B cell (primary cell): ENCODE results near the gene PRRC2A. TPM values are rescaled to one million over a fixed set of nuclear protein-coding genes. Genes with fewer than 3 reads are reported as not detected.

ENCODE experiments used
- ATAC-seq: fragments of 200-7000 bp; cut with Tn5 transposase; one replicate; pipeline ENCODE4 v1.10.0; 2021; ENCODE audit warnings: low read depth, mild to moderate bottlenecking, moderate number of reproducible peaks, moderate library complexity
- CTCF ChIA-PET: fragments of 350-600 bp; sonication (Branson Sonifier 250); formaldehyde crosslinking; loops from one replicate; lab custom pipeline; 2021; ENCODE audit warnings: antibody characterized with exemption, inconsistent platforms; lab: Charles Lee
- POLR2A ChIA-PET: fragments of 350-600 bp; sonication (Branson Sonifier 250); formaldehyde crosslinking; loops from one replicate; lab custom pipeline; 2021; ENCODE audit warnings: antibody characterized with exemption; lab: Charles Lee
- DNase-seq: peaks from one replicate; pipeline ENCODE4 v3.0.0; 2013
- H2AFZ ChIP-seq: 2 replicates; pipeline ENCODE4 v1.6.1; 2012; ENCODE audit warnings: mild to moderate bottlenecking, low read depth, low read length; ENCODE audit not compliant: insufficient read depth, poor library complexity, severe bottlenecking
- H3K27ac ChIP-seq, 2 donors: 1 replicate in 1 of 2; 2 replicates in 1 of 2; pipeline ENCODE4 v1.5.1; 2012 to 2013; ENCODE audit warnings: low read length in 2 of 2, mild to moderate bottlenecking in 2 of 2, moderate library complexity in 1 of 2
- H3K27me3 ChIP-seq, 4 experiments: fragments of 200-600 bp in 1 of 4; sonication (generic) in 1 of 4; replicated peaks in 1 of 4; 1 replicate in 2 of 4; 2 replicates in 2 of 4; pipeline versions ENCODE4 v1.6.1 to v1.7.0; 2013 to 2016; ENCODE audit warnings: low read length in 3 of 4, mild to moderate bottlenecking in 2 of 4, mixed read lengths in 1 of 4, moderate library complexity in 1 of 4; ENCODE audit not compliant: insufficient read depth in 4 of 4, control insufficient read depth in 3 of 4; ENCODE audit errors: control extremely low read depth in 1 of 4
- H3K36me3 ChIP-seq, 2 experiments: replicated peaks in 1 of 2; 1 replicate in 1 of 2; 2 replicates in 1 of 2; pipeline versions ENCODE4 v1.6.1 to v1.7.1; 2013; ENCODE audit warnings: low read length in 1 of 2; ENCODE audit not compliant: insufficient read depth in 2 of 2, control insufficient read depth in 1 of 2; ENCODE audit errors: control extremely low read depth in 1 of 2, extremely low read depth in 1 of 2
- H3K4me1 ChIP-seq, 2 donors: fragments of 200-600 bp in 1 of 2; sonication (generic) in 1 of 2; 1 replicate in 1 of 2; 2 replicates in 1 of 2; pipeline versions ENCODE4 v1.5.1 to v1.6.1; 2013 to 2017; ENCODE audit warnings: low read length in 2 of 2; ENCODE audit not compliant: control insufficient read depth in 2 of 2, insufficient read depth in 2 of 2
- H3K4me2 ChIP-seq: replicated peaks from 2 replicates; pipeline ENCODE3; 2012; ENCODE audit warnings: mild to moderate bottlenecking, low read depth, low read length; ENCODE audit not compliant: poor library complexity, severe bottlenecking
- H3K4me3 ChIP-seq, 5 experiments: fragments of 200-600 bp in 1 of 5; sonication (generic) in 1 of 5; 1 replicate in 3 of 5; 2 replicates in 2 of 5; pipeline versions ENCODE4 v1.5.1 to v1.7.0; 2011 to 2016; ENCODE audit warnings: low read length in 4 of 5, mild to moderate bottlenecking in 4 of 5, low read depth in 2 of 5, control low read depth in 1 of 5, moderate library complexity in 1 of 5; ENCODE audit not compliant: insufficient read depth in 1 of 5; ENCODE audit errors: control extremely low read depth in 1 of 5, extremely low read depth in 1 of 5
- H3K79me2 ChIP-seq: fragments of 200-600 bp; sonication (generic); one replicate; pipeline ENCODE4 v1.6.0; 2016; ENCODE audit warnings: low read length; ENCODE audit not compliant: control insufficient read depth, insufficient read depth
- H3K9ac ChIP-seq: fragments of 200-600 bp; sonication (generic); 2 replicates; pipeline ENCODE4 v1.6.1; 2017; ENCODE audit warnings: mild to moderate bottlenecking, low read length, moderate library complexity
- H3K9me3 ChIP-seq, 3 donors: one replicate each; pipeline versions ENCODE4 v1.6.1 to v1.7.1; 2013; ENCODE audit warnings: low read length in 2 of 3; ENCODE audit not compliant: control insufficient read depth in 2 of 3, insufficient read depth in 1 of 3; ENCODE audit errors: control extremely low read depth in 1 of 3
- H4K20me1 ChIP-seq: 2 replicates; pipeline ENCODE4 v1.6.0; 2012; ENCODE audit warnings: mild to moderate bottlenecking, low read length; ENCODE audit not compliant: insufficient read depth, control insufficient read depth, poor library complexity, severe bottlenecking
- H3K27ac Mint-ChIP-seq: one replicate; pipeline ENCODE4 v1.8.0; 2021; ENCODE audit warnings: mixed read lengths
- H3K27me3 Mint-ChIP-seq: one replicate; pipeline ENCODE4 v1.8.0; 2021; ENCODE audit warnings: mixed read lengths
- H3K4me1 Mint-ChIP-seq: one replicate; pipeline ENCODE4 v1.8.0; 2021; ENCODE audit warnings: mixed read lengths
- H3K4me3 Mint-ChIP-seq: one replicate; pipeline ENCODE4 v1.8.0; 2021; ENCODE audit warnings: mixed read lengths
- H3K9me3 Mint-ChIP-seq: one replicate; pipeline ENCODE4 v1.8.0; 2022; ENCODE audit warnings: mixed read lengths; ENCODE audit not compliant: insufficient read depth
- EZH2 ChIP-seq: IDR thresholded peaks from 2 replicates; pipeline ENCODE4 v1.6.1; 2012; ENCODE audit warnings: borderline replicate concordance, low read depth, mild to moderate bottlenecking, moderate library complexity, low read length; ENCODE audit not compliant: insufficient read depth, poor library complexity, severe bottlenecking
- WGBS: methylation state at CpG from one replicate; pipeline ENCODE4 v1.1.5; 2013; ENCODE audit warnings: missing lambda C conversion rate; ENCODE audit not compliant: insufficient coverage; 5-methylcytosine and 5-hydroxymethylcytosine counted together
- intact Hi-C: fragments of 100-400 bp; cut with micrococcal nuclease; formaldehyde crosslinking; loops from one replicate; pipeline ENCODE4 v1.10.0; 2022
- polyA plus RNA-seq: library from polyadenylated mRNA; depleted of rRNA; stranded (reverse); fragments of >200 nt; gene quantifications from 2 replicates; pipeline ENCODE4 v1.2.3, GENCODE V29; 2012
- total RNA-seq, 2 donors: library from RNA; stranded (reverse); fragments of 120-200 nt in 1 of 2; gene quantifications; 1 replicate in 1 of 2; 2 replicates in 1 of 2; pipeline versions ENCODE4 v1.2.3 to v1.2.4, GENCODE V29; 2013 to 2022
- TF ChIP-seq, protein P1 (sequence below): fragments of 200-600 bp; IDR thresholded peaks from one replicate; pipeline ENCODE4 v1.8.0; 2022; ENCODE audit warnings: antibody characterized with exemption, mild to moderate bottlenecking

PRRC2A gene
- total and polyA plus RNA-seq, 2 donors (not counting 1 experiment from before 2014, with no cell fraction given): 153 to 265 TPM

- Histone ChIP-seq H3K9me3 (no peaks in the 10 kb centered on the region), H3K4me3 (no peak overlapping the region), H3K27ac (no peak overlapping the region), H3K9ac (no peak overlapping the region), H2AFZ (no peak overlapping the region), H3K4me2 (no peak overlapping the region), H3K4me1 (no peaks in the 10 kb centered on the region), H3K27me3 (no peaks in the 10 kb centered on the region), H4K20me1 (peaks cover 47% of the 10 kb centered on the region), H3K36me3 (peaks cover 5 to 91% of the 10 kb centered on the region in 2 experiments), H3K79me2 (peaks cover 8% of the 10 kb centered on the region)
- CTCF ChIA-PET: no interaction called here
- TF ChIP-seq, protein P1, sequence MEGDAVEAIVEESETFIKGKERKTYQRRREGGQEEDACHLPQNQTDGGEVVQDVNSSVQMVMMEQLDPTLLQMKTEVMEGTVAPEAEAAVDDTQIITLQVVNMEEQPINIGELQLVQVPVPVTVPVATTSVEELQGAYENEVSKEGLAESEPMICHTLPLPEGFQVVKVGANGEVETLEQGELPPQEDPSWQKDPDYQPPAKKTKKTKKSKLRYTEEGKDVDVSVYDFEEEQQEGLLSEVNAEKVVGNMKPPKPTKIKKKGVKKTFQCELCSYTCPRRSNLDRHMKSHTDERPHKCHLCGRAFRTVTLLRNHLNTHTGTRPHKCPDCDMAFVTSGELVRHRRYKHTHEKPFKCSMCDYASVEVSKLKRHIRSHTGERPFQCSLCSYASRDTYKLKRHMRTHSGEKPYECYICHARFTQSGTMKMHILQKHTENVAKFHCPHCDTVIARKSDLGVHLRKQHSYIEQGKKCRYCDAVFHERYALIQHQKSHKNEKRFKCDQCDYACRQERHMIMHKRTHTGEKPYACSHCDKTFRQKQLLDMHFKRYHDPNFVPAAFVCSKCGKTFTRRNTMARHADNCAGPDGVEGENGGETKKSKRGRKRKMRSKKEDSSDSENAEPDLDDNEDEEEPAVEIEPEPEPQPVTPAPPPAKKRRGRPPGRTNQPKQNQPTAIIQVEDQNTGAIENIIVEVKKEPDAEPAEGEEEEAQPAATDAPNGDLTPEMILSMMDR: no peak
- TF ChIP-seq EZH2: no peak
- intact Hi-C loops: no loop called here
- Mint-ChIP-seq H3K4me3 (no peak overlapping the region), H3K27ac (no peak overlapping the region), H3K9me3 (no peaks in the 10 kb centered on the region), H3K27me3 (no peaks in the 10 kb centered on the region), H3K4me1 (no peaks in the 10 kb centered on the region)
- 100% methylated on average over 6 of the region's 7 CpGs for WGBS
- DNase-seq (no peak), ATAC-seq (no peak)
- POLR2A ChIA-PET: no interaction called here
These were observed 8.5 kb downstream of the PRRC2A start for GRCh38 chr6:31629014-31629413.

DNA sequence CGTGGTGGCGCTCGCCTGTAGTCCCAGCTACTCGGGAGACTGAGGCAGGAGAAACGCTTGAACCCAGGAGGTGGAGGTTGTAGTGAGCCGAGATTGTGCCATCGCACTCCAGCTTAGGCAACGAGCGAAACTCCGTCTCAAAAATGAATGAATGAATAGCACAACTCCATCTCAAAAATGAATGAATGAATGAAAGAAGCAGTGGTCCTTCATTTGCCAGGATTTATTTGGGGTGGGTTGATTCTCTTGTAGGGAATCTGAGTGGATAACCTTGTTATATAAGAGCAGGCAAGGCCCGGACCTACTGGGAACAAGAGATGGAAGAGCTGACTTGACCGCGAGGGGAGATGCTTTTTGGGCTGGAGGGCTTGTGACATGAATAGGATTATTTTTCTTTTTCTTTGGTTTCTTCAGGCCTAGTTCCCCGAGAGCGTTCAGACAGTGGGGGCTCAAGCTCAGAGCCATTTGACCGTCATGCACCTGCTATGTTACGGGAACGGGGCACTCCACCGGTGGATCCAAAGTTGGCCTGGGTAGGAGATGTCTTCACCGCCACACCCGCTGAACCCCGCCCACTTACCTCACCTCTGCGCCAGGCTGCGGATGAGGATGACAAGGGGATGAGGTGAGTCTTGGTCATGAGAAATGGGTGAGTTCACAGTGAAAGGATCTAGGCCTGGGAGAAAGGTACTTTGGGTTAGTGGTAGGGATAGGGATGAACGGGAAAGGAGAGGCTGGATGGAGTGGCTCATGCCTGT lies 9.8 kb downstream of the PRRC2A start:
- peaks cover 46% of the 10 kb centered on the region for H4K20me1 ChIP-seq
- H3K4me1 Mint-ChIP-seq: no peaks in the 10 kb centered on the region
- peaks cover 6% of the 10 kb centered on the region for H3K79me2 ChIP-seq
- no peak overlapping the region for H3K4me3 ChIP-seq
- no peak overlapping the region for H3K27ac Mint-ChIP-seq
- no peaks in the 10 kb centered on the region for H3K9me3 ChIP-seq
- H3K4me2 ChIP-seq: no peak overlapping the region
- H3K4me3 Mint-ChIP-seq: no peak overlapping the region
- no peaks in the 10 kb centered on the region for H3K27me3 Mint-ChIP-seq
- DNase-seq (no peak), ATAC-seq (no peak)
- H3K9me3 Mint-ChIP-seq: no peaks in the 10 kb centered on the region
- POLR2A ChIA-PET: no interaction called here
- intact Hi-C loops: no loop called here
- H3K9ac ChIP-seq: no peak overlapping the region
- no peak overlapping the region for H2AFZ ChIP-seq
- peaks cover 6 to 92% of the 10 kb centered on the region in 2 experiments for H3K36me3 ChIP-seq
- TF ChIP-seq EZH2: no peak
- TF ChIP-seq, protein P1: no peak
- H3K4me1 ChIP-seq: no peaks in the 10 kb centered on the region
- H3K27ac ChIP-seq: no peak overlapping the region
- 96% methylated on average over 18 of the region's 25 CpGs for WGBS
- CTCF ChIA-PET: no interaction called here
- H3K27me3 ChIP-seq: no peaks in the 10 kb centered on the region
